Prostate gland (tissue), 2 donors: Measurements from ENCODE around the gene AGBL4. TPM values are rescaled to one million over a fixed set of nuclear protein-coding genes. Genes with fewer than 3 reads are reported as not detected.

ENCODE experiments used
- DNase-seq: peaks from one replicate; pipeline ENCODE4 v3.0.0-alpha.2; 2019; ENCODE audit warnings: low spot score
- H3K27ac ChIP-seq, 2 donors: fragments of 200-600 bp; sonication (generic); 2 replicates each; pipeline ENCODE4 v1.5.1; 2017 to 2019
- H3K27me3 ChIP-seq: fragments of 200-600 bp; sonication (generic); replicated peaks from 2 replicates; pipeline ENCODE4 v1.5.1; 2019; ENCODE audit not compliant: insufficient read depth
- H3K36me3 ChIP-seq, 2 donors: fragments of 200-600 bp; sonication (generic); 1 replicate in 1 of 2; 2 replicates in 1 of 2; pipeline versions ENCODE4 v1.5.1 to v1.8.1; 2017 to 2019
- H3K4me1 ChIP-seq: fragments of 200-600 bp; sonication (generic); replicated peaks from 2 replicates; pipeline ENCODE4 v1.5.1; 2019
- H3K4me3 ChIP-seq, 2 donors: fragments of 200-600 bp; sonication (generic); 2 replicates each; pipeline ENCODE4 v1.5.1; 2017 to 2019
- H3K9me3 ChIP-seq: fragments of 200-600 bp; sonication (generic); 2 replicates; pipeline ENCODE4 v1.5.1; 2017
- CTCF ChIP-seq, 4 experiments: fragments of 200-600 bp in 2 of 4; fragments of 450-650 bp in 2 of 4; sonication (generic) in 2 of 4; IDR thresholded peaks; 1 replicate in 3 of 4; 2 replicates in 1 of 4; pipeline ENCODE4 v1.5.1; 2016 to 2019; ENCODE audit warnings: antibody characterized with exemption in 4 of 4, mild to moderate bottlenecking in 2 of 4, moderate library complexity in 2 of 4
- POLR2A ChIP-seq: fragments of 450-650 bp; IDR thresholded peaks from one replicate; pipeline ENCODE4 v1.6.1; 2016; ENCODE audit warnings: antibody characterized with exemption, mild to moderate bottlenecking
- POLR2AphosphoS5 ChIP-seq: sonication (generic); formaldehyde crosslinking; IDR thresholded peaks from one replicate; pipeline ENCODE4 v1.6.1; 2017; ENCODE audit warnings: antibody characterized with exemption
- whole genome bisulfite sequencing: methylation state at CpG from one replicate; pipeline ENCODE4 v1.1.5; 2018; 5-methylcytosine and 5-hydroxymethylcytosine counted together
- intact Hi-C: fragments of 100-400 bp; cut with DNase I; formaldehyde crosslinking; loops from one replicate; pipeline ENCODE4 v1.14.2; 2022
- total RNA-seq, 2 donors: library from RNA; depleted of rRNA; stranded (reverse); fragments of >200 nt; gene quantifications; one replicate each; pipeline ENCODE4 v1.1.0, GENCODE V29; 2016

Gene AGBL4
- total RNA-seq, 2 donors from 2014 or later = 0.82 to 2.7 TPM

- Histone ChIP-seq H3K27me3 (no peaks in the 10 kb centered on the region), H3K9me3 (no peaks in the 10 kb centered on the region), H3K27ac (no peak overlapping the region), H3K4me1 (no peaks in the 10 kb centered on the region), H3K4me3 (no peak overlapping the region), H3K36me3 (no peaks in the 10 kb centered on the region)
- intact Hi-C loops = no loop called here
- TF ChIP-seq POLR2A (no peak), POLR2AphosphoS5 (no peak), CTCF (IDR thresholded peaks at IDR 0.05) (no peak)
- 81% methylated on average over 2 of the region's 2 CpGs for whole genome bisulfite sequencing
- DNase-seq = no peak
These were observed 1313.4 kb downstream of the AGBL4 start for GRCh38 chr1:48710318-48710717.

DNA sequence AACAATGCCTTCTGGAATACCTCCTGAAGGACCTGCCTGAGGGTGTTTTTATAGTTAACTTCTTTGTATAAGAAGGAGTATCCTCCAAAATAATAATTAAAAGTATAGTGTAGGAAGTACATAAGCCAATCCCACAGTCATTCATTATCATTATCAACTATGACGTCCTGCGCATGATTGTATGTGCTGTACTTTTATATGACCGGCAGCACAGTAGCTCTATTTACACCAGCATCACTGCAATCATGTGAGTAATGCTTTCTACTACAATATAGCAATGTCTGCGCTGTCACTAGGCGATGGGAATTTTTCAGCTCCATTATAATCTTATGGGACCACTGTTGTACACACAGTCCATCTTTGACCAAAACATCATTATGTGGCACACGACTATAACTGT lies 1319.0 kb downstream of the AGBL4 start:
- Histone ChIP-seq H3K9me3 (no peaks in the 10 kb centered on the region), H3K4me1 (no peaks in the 10 kb centered on the region), H3K4me3 (no peak overlapping the region), H3K27ac (no peak overlapping the region), H3K36me3 (no peaks in the 10 kb centered on the region), H3K27me3 (no peaks in the 10 kb centered on the region)
- intact Hi-C loops = no loop called here
- TF ChIP-seq POLR2A (no peak), POLR2AphosphoS5 (no peak), CTCF (IDR thresholded peaks at IDR 0.05) (no peak)
- DNase-seq = no peak
- WGBS = 92% methylated on average over 6 of the region's 6 CpGs

DNA sequence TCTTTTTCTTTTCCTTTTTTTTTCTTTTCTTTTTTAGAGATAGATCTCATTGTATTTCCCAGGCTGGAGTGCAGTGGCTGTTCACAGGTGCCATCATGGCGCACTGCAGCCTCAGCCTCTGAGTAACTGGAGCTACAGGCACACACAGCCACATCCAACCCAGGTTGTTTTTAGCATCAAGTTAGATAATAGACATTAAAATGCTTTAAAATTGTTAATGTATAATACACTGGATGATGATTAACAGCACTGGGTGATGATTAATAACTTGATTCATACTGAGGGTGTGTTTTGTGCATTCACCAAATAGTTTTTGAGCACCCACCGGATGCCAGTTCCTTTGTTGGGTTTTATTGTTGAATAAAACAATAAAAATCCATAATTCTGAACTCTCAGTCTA lies 1322.3 kb downstream of the AGBL4 start:
- H3K27me3 ChIP-seq = no peaks in the 10 kb centered on the region
- H3K4me3 ChIP-seq = no peak overlapping the region
- H3K4me1 ChIP-seq = no peaks in the 10 kb centered on the region
- 97% methylated on average over 2 of the region's 2 CpGs for WGBS
- H3K27ac ChIP-seq = no peak overlapping the region
- intact Hi-C loops = no loop called here
- TF ChIP-seq POLR2AphosphoS5 = no peak
- no peak for DNase-seq
- no peaks in the 10 kb centered on the region for H3K9me3 ChIP-seq
- H3K36me3 ChIP-seq = no peaks in the 10 kb centered on the region

DNA sequence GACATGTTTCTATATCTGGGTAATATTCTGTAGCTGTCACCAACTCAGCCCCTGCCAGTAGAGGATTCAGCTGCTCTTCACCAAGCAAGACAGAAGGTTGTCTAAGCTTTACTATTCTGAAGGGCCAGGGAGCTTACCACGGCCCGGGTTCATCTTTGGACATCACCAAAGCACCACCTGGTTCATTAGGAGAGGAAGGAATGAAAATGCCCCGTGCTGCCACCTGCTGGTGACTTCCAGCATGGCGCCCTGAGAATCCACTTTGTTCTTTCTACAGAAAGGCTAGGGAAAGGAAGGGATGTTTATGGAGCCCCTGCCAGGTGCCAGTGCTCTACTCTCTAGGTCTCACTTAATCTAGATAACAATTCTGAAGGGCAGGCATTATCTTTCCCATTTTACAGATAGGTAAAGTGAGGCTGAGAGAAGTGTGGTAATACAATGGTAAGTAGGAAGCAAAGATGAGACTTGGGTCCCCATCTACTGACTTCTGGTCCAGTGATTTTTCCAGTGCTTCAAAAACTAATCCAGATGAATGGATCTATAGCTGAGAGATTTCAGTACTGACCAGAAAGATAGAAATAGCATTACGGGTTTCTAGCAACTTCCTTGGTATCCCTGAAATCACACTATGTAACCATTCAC lies 1326.6 kb downstream of the AGBL4 start:
- no peaks in the 10 kb centered on the region for H3K4me1 ChIP-seq
- H3K4me3 ChIP-seq = no peak overlapping the region
- H3K36me3 ChIP-seq = no peaks in the 10 kb centered on the region
- intact Hi-C loops = loop anchor here (2.0 kb wide), 1 partner anchor 124 kb away; no protein-coding TSS in a partner anchor
- H3K9me3 ChIP-seq = no peaks in the 10 kb centered on the region
- no peaks in the 10 kb centered on the region for H3K27me3 ChIP-seq
- DNase-seq = peak; percentile 37
- 23% methylated on average over 5 of the region's 5 CpGs for WGBS
- H3K27ac ChIP-seq = no peak overlapping the region
- TF ChIP-seq CTCF (IDR thresholded peaks at IDR 0.05) = peak; percentile 60 to 84 (median 80)
- no peak for TF ChIP-seq POLR2AphosphoS5

DNA sequence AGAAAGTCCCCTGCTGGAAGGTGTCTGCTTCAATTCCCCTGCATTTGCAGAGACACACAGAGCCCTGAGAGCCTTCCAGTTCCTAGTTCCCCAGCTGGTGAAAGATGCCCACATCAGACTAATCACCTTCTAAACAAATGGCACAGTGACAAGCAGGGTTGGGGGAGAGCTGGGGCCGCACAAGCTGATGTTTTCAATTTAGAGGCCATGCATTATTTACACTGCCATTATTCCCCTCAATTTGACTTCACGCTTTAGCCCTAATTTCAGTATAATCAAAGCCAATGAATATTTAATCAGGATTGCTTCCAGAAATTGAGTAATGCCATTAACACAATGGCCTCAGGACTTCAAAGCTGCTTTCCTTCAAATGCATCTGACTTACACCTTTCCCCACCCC lies 1328.6 kb downstream of the AGBL4 start:
- H3K36me3 ChIP-seq = no peaks in the 10 kb centered on the region
- no peak for DNase-seq
- H3K27ac ChIP-seq = no peak overlapping the region
- H3K27me3 ChIP-seq = no peaks in the 10 kb centered on the region
- no peak overlapping the region for H3K4me3 ChIP-seq
- no peaks in the 10 kb centered on the region for H3K4me1 ChIP-seq
- TF ChIP-seq POLR2A (no peak), CTCF (IDR thresholded peaks at IDR 0.05) (no peak), POLR2AphosphoS5 (no peak)
- intact Hi-C loops = no loop called here
- 74% methylated on average over 2 of the region's 2 CpGs for WGBS
- no peaks in the 10 kb centered on the region for H3K9me3 ChIP-seq
